Peyer's patch (tissue), 4 donors: Measurements from ENCODE around the gene KITLG.

Experiments
- POLR2A ChIP-seq, 2 donors: fragments of 450-650 bp; IDR thresholded peaks; one replicate each; pipeline ENCODE4 v1.5.1; 2017; ENCODE audit warnings: antibody characterized with exemption in 2 of 2, mild to moderate bottlenecking in 2 of 2, moderate library complexity in 2 of 2
- TF ChIP-seq, protein P1 (sequence below), 6 experiments: fragments of 450-650 bp in 4 of 6; fragments of 200-600 bp in 2 of 6; sonication (generic) in 1 of 6; IDR thresholded peaks; one replicate each; pipeline ENCODE4 v1.5.1; 2017 to 2019; ENCODE audit warnings: antibody characterized with exemption in 6 of 6, mild to moderate bottlenecking in 3 of 6, moderate library complexity in 1 of 6

DNA sequence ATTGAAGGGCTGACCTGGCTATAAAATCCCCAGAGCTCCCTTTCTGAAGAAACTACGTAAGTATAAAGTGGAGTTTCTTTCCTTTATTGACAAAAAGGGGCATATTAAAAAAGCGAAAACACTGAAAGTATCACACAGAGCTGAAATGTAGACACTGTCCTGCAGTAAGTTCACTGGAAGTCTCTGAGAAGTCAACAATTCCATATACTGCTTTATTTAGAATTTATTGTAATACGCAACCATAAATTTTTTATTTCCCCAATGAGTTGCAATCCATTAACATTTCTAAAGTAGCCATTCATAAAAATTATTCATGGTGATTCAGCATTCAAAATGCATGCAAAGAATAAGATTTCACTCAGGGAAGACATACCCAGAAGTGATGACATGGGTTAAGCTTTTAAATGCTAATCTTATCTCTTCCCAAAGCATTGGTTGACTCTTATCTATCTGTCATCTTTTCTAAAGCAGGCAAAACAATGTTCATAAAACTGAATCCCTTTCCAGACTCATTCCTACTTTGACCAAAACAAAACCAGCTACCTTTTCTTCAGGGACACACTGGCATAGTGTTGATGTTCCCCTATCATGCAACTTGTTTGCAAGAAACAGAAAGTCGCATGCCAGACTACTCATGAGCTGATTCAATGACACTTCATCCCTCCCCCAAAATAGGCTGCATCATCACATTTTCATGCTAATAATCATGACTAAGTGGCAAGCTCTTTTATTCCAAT lies 17.3 kb downstream of the KITLG start:
- no peak for TF ChIP-seq POLR2A (IDR thresholded peaks at IDR 0.05)
- TF ChIP-seq, protein P1, sequence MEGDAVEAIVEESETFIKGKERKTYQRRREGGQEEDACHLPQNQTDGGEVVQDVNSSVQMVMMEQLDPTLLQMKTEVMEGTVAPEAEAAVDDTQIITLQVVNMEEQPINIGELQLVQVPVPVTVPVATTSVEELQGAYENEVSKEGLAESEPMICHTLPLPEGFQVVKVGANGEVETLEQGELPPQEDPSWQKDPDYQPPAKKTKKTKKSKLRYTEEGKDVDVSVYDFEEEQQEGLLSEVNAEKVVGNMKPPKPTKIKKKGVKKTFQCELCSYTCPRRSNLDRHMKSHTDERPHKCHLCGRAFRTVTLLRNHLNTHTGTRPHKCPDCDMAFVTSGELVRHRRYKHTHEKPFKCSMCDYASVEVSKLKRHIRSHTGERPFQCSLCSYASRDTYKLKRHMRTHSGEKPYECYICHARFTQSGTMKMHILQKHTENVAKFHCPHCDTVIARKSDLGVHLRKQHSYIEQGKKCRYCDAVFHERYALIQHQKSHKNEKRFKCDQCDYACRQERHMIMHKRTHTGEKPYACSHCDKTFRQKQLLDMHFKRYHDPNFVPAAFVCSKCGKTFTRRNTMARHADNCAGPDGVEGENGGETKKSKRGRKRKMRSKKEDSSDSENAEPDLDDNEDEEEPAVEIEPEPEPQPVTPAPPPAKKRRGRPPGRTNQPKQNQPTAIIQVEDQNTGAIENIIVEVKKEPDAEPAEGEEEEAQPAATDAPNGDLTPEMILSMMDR (IDR thresholded peaks at IDR 0.05), result no peak
